ENCODE data around the gene SLC5A10. TPM values are rescaled to one million over a fixed set of nuclear protein-coding genes. Genes with fewer than 3 reads are reported as not detected.

SLC5A10 gene
- total RNA-seq, 4 donors from 2014 or later: 0.40 to 0.76 (median 0.53) TPM; not detected in 1

DNA sequence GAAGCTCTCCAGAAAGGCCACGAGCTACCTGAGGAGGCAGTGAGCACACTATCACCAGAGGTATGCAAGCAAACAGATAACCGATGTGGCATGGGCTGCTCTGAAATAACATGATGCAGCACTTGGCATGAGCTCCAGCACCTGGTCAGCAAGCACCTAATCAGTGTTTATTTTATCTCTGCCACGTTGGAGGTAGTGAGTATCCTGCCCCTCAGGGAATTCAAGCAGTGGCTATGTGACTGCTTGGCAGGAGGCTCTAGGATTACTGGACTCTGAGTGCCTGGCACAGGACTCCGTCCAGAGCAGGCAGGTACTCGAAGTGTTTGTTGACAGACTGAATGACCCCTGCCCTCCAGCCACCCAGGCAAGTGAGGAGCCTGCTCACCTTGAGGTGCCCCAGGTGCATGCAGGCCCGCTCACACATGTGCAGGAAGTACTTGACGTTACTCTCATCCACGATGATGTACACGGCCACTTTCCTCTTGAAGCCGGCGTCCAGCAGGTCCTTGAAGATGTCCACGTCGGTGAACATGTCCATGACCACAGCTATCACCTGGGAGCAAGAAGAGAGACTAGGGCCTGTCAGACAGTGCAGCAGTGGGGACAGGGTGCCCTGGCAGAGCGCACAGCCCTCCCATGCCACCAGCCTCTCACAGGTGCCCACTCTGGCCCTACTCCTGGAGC lies 36.0 kb downstream of the SLC5A10 start:
- no peak for DNase-seq
- WGBS, 2 donors: 46 to 72% methylated on average over 2 to 11 of the region's 14 CpGs
- no peak overlapping the region for H3K4me3 ChIP-seq

DNA sequence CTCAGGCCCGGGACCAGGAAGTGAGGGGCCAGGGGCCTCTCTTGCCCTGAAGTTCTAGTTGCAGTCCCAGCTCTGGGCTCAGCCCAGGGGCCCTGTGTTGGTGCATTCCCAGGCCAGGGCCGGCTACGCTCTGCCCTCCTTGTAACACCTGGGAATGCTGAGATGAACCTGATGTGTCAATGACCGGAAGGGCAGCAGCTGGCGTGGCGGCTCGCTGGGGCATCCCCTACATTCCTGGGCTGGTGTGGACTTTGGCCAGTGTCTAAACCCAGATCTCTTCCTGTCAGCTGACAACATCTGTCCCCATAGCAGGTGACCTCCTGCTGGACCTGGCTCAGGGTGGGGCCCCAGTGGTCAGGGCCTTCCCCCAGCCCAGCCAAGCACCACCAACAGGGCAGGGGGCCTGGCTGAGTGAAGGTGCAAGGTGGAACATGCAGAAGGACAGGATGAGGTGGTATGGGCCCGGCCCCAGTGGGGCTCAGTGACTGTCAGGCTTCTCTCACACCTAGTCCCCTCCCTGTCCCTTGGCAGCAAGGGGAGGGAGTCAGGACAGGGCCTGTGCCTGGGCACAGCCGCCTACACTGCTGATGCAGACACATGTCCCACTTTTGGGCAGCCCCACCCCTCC lies 36.7 kb downstream of the SLC5A10 start:
- WGBS, 2 donors: 30 to 42% methylated on average over 2 to 3 of the region's 9 CpGs
- TF ChIP-seq, protein P1, sequence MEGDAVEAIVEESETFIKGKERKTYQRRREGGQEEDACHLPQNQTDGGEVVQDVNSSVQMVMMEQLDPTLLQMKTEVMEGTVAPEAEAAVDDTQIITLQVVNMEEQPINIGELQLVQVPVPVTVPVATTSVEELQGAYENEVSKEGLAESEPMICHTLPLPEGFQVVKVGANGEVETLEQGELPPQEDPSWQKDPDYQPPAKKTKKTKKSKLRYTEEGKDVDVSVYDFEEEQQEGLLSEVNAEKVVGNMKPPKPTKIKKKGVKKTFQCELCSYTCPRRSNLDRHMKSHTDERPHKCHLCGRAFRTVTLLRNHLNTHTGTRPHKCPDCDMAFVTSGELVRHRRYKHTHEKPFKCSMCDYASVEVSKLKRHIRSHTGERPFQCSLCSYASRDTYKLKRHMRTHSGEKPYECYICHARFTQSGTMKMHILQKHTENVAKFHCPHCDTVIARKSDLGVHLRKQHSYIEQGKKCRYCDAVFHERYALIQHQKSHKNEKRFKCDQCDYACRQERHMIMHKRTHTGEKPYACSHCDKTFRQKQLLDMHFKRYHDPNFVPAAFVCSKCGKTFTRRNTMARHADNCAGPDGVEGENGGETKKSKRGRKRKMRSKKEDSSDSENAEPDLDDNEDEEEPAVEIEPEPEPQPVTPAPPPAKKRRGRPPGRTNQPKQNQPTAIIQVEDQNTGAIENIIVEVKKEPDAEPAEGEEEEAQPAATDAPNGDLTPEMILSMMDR (IDR thresholded peaks at IDR 0.05): no peak
- no peak for TF ChIP-seq POLR2A (IDR thresholded peaks at IDR 0.05)
- no peak for DNase-seq
- H3K9me3 ChIP-seq: no peaks in the 10 kb centered on the region
- H3K4me3 ChIP-seq: no peak overlapping the region
- H3K36me3 ChIP-seq: peaks cover 0 to 53% (median 3%) of the 10 kb centered on the region in 3 donors
- intact Hi-C loops (cut with DNase I): no loop called here
- H3K4me1 ChIP-seq: peaks cover 62 to 100% (median 93%) of the 10 kb centered on the region in 3 donors
- peak overlapping the region; percentile 3 to 84 (median 77) for H3K27ac ChIP-seq
- no peaks in the 10 kb centered on the region for H3K27me3 ChIP-seq

More for the DNA sequence above, 36.0 kb downstream of the SLC5A10 start:
- Histone ChIP-seq H3K4me1 (peaks cover 57 to 100% (median 93%) of the 10 kb centered on the region in 3 donors), H3K27me3 (no peaks in the 10 kb centered on the region), H3K9me3 (no peaks in the 10 kb centered on the region), H3K27ac (peak overlapping the region; percentile 3 to 84 (median 48)), H3K36me3 (peaks cover 0 to 58% (median 3%) of the 10 kb centered on the region in 3 donors)
- intact Hi-C loops (cut with DNase I): no loop called here
- no peak for TF ChIP-seq POLR2A (IDR thresholded peaks at IDR 0.05)
- TF ChIP-seq, protein P1 (IDR thresholded peaks at IDR 0.05): no peak

DNA sequence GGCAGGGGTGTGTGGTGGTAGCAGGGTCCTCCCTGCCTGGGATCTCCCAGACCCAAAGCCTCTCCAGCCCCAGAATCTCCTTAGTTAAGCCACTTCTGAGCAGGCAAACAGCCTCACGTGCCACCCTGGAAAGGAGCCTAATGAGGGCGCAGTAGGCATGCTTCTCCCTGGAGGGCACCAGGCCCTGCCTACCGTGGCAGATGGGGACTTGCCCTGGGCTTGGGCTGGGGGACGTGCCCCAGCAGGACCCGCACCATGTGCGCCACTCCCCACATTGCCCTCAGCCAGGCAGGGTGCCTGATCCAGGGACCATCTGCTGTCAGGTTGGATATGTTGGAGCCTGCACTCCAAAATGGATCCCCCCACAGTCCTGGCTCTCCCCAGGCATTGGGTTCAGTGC lies 38.4 kb downstream of the SLC5A10 start:
- Histone ChIP-seq H3K9me3 (no peaks in the 10 kb centered on the region), H3K36me3 (peaks cover 0 to 42% (median 3%) of the 10 kb centered on the region in 3 donors), H3K4me1 (peaks cover 64 to 100% (median 94%) of the 10 kb centered on the region in 3 donors), H3K27me3 (no peaks in the 10 kb centered on the region), H3K27ac (peak overlapping the region; percentile 61 to 84 (median 77)), H3K4me3 (no peak overlapping the region)
- 40 to 70% methylated on average over 2 to 3 of the region's 6 CpGs for WGBS, 2 donors
- TF ChIP-seq, protein P1 (IDR thresholded peaks at IDR 0.05): peak in 1 of 6 experiments; percentile 6
- TF ChIP-seq POLR2A (IDR thresholded peaks at IDR 0.05): no peak
- DNase-seq: no peak
- intact Hi-C loops (cut with DNase I): no loop called here

DNA sequence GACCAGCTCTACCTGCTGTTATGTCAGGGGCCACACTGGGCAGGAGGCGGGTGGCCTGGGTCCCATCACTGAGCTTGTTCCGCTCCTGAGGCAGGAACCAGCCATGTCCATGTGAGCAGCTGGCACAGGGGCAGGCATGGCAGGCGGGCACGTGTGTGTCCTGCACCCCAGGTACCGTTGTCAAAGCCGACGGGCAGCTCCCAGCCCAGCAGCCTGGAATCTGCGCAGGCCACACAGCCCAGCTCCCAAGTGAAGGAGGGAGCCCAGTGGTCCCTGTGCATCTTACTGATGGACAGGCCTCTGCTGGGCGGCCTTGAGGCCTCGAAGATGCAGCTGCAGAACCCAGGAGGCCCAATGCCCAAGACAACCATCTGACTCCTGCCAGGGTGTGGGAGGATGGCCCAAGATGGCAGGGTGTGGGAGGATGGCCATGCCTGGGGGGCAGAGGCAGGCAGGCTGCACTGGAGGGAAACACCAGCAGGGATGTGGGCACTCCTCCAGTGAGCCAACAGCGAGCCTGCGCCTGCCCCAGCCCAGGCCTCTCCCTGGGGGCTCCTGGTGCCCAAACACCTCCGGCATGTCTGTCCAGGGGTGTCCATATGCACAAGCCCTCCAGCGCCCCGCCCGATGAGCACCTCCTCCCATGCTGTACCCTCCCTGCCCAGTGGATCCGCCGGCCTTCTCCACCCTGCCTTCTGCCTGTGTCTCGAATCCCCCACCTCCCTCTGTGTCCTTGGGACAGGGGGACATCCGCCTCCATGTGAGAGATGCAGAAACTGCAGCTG lies 39.8 kb downstream of the SLC5A10 start:
- peak overlapping the region; percentile 61 to 84 (median 77) for H3K27ac ChIP-seq

More for the DNA sequence above, 39.8 kb downstream of the SLC5A10 start:
- no peak for DNase-seq
- intact Hi-C loops (cut with DNase I): no loop called here
- no peaks in the 10 kb centered on the region for H3K27me3 ChIP-seq
- TF ChIP-seq, protein P1 (IDR thresholded peaks at IDR 0.05): no peak
- TF ChIP-seq POLR2A (IDR thresholded peaks at IDR 0.05): no peak
- peaks cover 57 to 97% (median 82%) of the 10 kb centered on the region in 3 donors for H3K4me1 ChIP-seq
- H3K36me3 ChIP-seq: peaks cover 0 to 41% (median 6%) of the 10 kb centered on the region in 3 donors
- H3K9me3 ChIP-seq: peaks cover 0 to 4% (median 0%) of the 10 kb centered on the region in 3 donors
- 55 to 67% methylated on average over 4 to 12 of the region's 20 CpGs for whole genome bisulfite sequencing, 2 donors
- H3K4me3 ChIP-seq: no peak overlapping the region

Measured in esophagus squamous epithelium (tissue), 5 donors.